A673 (cell line): ENCODE data around the gene OR52N1.

Experiments
- CTCF ChIP-seq: fragments of 300-800, 200-600 bp; sonication (generic); conservative IDR thresholded peaks from 2 replicates; pipeline ENCODE4 v1.5.1; 2017; ENCODE audit warnings: low read depth, mild to moderate bottlenecking, antibody characterized with exemption, low read length, moderate library complexity, mixed read lengths
- EZH2 ChIP-seq: fragments of 200-600 bp; sonication (generic); IDR thresholded peaks from 2 replicates; pipeline ENCODE4 v1.6.1; 2017; ENCODE audit warnings: borderline replicate concordance, low read depth, mild to moderate bottlenecking, mixed read lengths, antibody characterized with exemption, low read length; ENCODE audit not compliant: poor library complexity, severe bottlenecking

GRCh38 chr11:5809905-5810795 is 19.1 kb upstream of the OR52N1 start:
- TF ChIP-seq CTCF = no peak
- no peak for TF ChIP-seq EZH2
